Loucy (cell line): ENCODE measurements around the gene CA11.

ENCODE experiments used
- H2AFZ ChIP-seq: fragments of 200-600 bp; sonication (generic); 2 replicates; pipeline ENCODE4 v1.6.0; 2016; ENCODE audit warnings: antibody characterized with exemption, mild to moderate bottlenecking, low read length, moderate library complexity
- H3F3A ChIP-seq: fragments of 200-600 bp; 2 replicates; pipeline ENCODE4 v1.6.0; 2016; ENCODE audit warnings: antibody characterized with exemption, low read depth, mild to moderate bottlenecking
- H3K27me3 ChIP-seq: fragments of 200-600 bp; sonication (generic); 2 replicates; pipeline ENCODE4 v1.6.1; 2014; ENCODE audit warnings: low read length, mild to moderate bottlenecking; ENCODE audit not compliant: insufficient read depth, poor library complexity, severe bottlenecking
- H3K36me3 ChIP-seq: fragments of 200-600 bp; sonication (generic); 2 replicates; pipeline ENCODE4 v1.6.1; 2016; ENCODE audit warnings: low read length; ENCODE audit not compliant: insufficient read depth
- H3K4me1 ChIP-seq: fragments of 200-600 bp; sonication (generic); 2 replicates; pipeline ENCODE4 v1.5.1; 2014; ENCODE audit warnings: low read length, mild to moderate bottlenecking; ENCODE audit not compliant: insufficient read depth, poor library complexity, severe bottlenecking
- H3K4me2 ChIP-seq: fragments of 200-600 bp; sonication (generic); 2 replicates; pipeline ENCODE4 v1.6.0; 2014; ENCODE audit warnings: antibody characterized with exemption, low read length, low read depth, mild to moderate bottlenecking; ENCODE audit not compliant: poor library complexity, severe bottlenecking
- H3K4me3 ChIP-seq: fragments of 200-600 bp; sonication (generic); 2 replicates; pipeline ENCODE4 v1.5.1; 2014; ENCODE audit warnings: low read length, mild to moderate bottlenecking, mixed read lengths; ENCODE audit not compliant: poor library complexity, severe bottlenecking
- H3K79me2 ChIP-seq: fragments of 200-600 bp; sonication (generic); 2 replicates; pipeline ENCODE4 v1.6.1; 2014; ENCODE audit warnings: low read length; ENCODE audit not compliant: insufficient read depth
- H3K9ac ChIP-seq: fragments of 200-600 bp; sonication (generic); 2 replicates; pipeline ENCODE4 v1.6.0; 2014; ENCODE audit warnings: mild to moderate bottlenecking, low read depth, low read length, moderate library complexity; ENCODE audit not compliant: poor library complexity, severe bottlenecking
- H3K9me2 ChIP-seq: fragments of 200-600 bp; sonication (generic); replicated peaks from 2 replicates; pipeline ENCODE4 v1.6.1; 2016; ENCODE audit warnings: low read depth, low read length, mixed read lengths
- H3K9me3 ChIP-seq: fragments of 200-600 bp; sonication (generic); 2 replicates; pipeline ENCODE4 v1.6.1; 2014; ENCODE audit warnings: mild to moderate bottlenecking, antibody characterized with exemption, low read length, low read depth; ENCODE audit not compliant: insufficient read depth
- H4K20me1 ChIP-seq: fragments of 200-600 bp; sonication (generic); 2 replicates; pipeline ENCODE4 v1.6.0; 2014; ENCODE audit warnings: antibody characterized with exemption, low read length, mild to moderate bottlenecking; ENCODE audit not compliant: insufficient read depth, poor library complexity, severe bottlenecking
- CTCF ChIP-seq: fragments of 200-600 bp; sonication (generic); conservative IDR thresholded peaks from 2 replicates; pipeline ENCODE4 v1.5.1; 2014; ENCODE audit warnings: mild to moderate bottlenecking, antibody characterized with exemption, low read length
- EZH2phosphoT487 ChIP-seq: fragments of 200-600 bp; IDR thresholded peaks from 2 replicates; pipeline ENCODE4 v1.6.1; 2018; ENCODE audit warnings: antibody characterized with exemption, mild to moderate bottlenecking, moderate library complexity, borderline replicate concordance

The CA11 gene

GRCh38 chr19:48631225-48631624 is 14.8 kb downstream of the CA11 start:
- Histone ChIP-seq H3K9me2 (no peaks in the 10 kb centered on the region), H4K20me1 (peaks cover 4% of the 10 kb centered on the region), H3K9me3 (no peaks in the 10 kb centered on the region), H3K9ac (no peak overlapping the region), H3K4me2 (no peak overlapping the region), H3K79me2 (peaks cover 34% of the 10 kb centered on the region), H3K36me3 (peaks cover 12% of the 10 kb centered on the region; the same call in 1 of the 2 replicates), H2AFZ (no peak overlapping the region), H3K27me3 (no peaks in the 10 kb centered on the region), H3F3A (no peaks in the 10 kb centered on the region), H3K4me3 (no peak overlapping the region), H3K4me1 (peaks cover 27% of the 10 kb centered on the region)
- TF ChIP-seq CTCF (no peak), EZH2phosphoT487 (no peak)

- peaks cover 12% of the 10 kb centered on the region; the same call in 1 of the 2 replicates for H3K36me3 ChIP-seq
- peaks cover 27% of the 10 kb centered on the region for H3K79me2 ChIP-seq
- H3K4me1 ChIP-seq: peaks cover 27% of the 10 kb centered on the region
- H3K9ac ChIP-seq: no peak overlapping the region
- H3K4me3 ChIP-seq: no peak overlapping the region
- no peak for TF ChIP-seq CTCF
- no peak for TF ChIP-seq EZH2phosphoT487
- no peaks in the 10 kb centered on the region for H3K9me2 ChIP-seq
- no peaks in the 10 kb centered on the region for H3K27me3 ChIP-seq
- H3K9me3 ChIP-seq: no peaks in the 10 kb centered on the region
- H4K20me1 ChIP-seq: peaks cover 4% of the 10 kb centered on the region
- H3F3A ChIP-seq: no peaks in the 10 kb centered on the region
- no peak overlapping the region for H2AFZ ChIP-seq
- no peak overlapping the region for H3K4me2 ChIP-seq
Measured at GRCh38 chr19:48630296-48631063, 15.5 kb downstream of the CA11 start.

- H3K4me3 ChIP-seq: no peak overlapping the region
- H3K9ac ChIP-seq: no peak overlapping the region
Measured at GRCh38 chr19:48629599-48630295, 16.2 kb downstream of the CA11 start.

More at GRCh38 chr19:48629599-48630295, 16.2 kb downstream of the CA11 start:
- H3K79me2 ChIP-seq: peaks cover 23% of the 10 kb centered on the region
- no peak for TF ChIP-seq CTCF
- TF ChIP-seq EZH2phosphoT487: no peak
- no peak overlapping the region for H3K4me2 ChIP-seq
- H3K27me3 ChIP-seq: no peaks in the 10 kb centered on the region
- H3K9me3 ChIP-seq: no peaks in the 10 kb centered on the region
- no peaks in the 10 kb centered on the region for H3F3A ChIP-seq
- H3K4me1 ChIP-seq: peaks cover 23% of the 10 kb centered on the region
- H3K36me3 ChIP-seq: peaks cover 12% of the 10 kb centered on the region; the same call in 1 of the 2 replicates
- H3K9me2 ChIP-seq: no peaks in the 10 kb centered on the region
- no peak overlapping the region for H2AFZ ChIP-seq
- H4K20me1 ChIP-seq: peaks cover under 1% of the 10 kb centered on the region
